Measurements from ENCODE around the gene KRTDAP.

GRCh38 chr19:35484252-35485036 lies 5.8 kb downstream of the KRTDAP start:
- TF ChIP-seq MYC (IDR thresholded peaks at IDR 0.05; ENCODE audit: low read depth, low read length) = no peak
- TF ChIP-seq CTCF (IDR thresholded peaks at IDR 0.05; ENCODE audit: extremely low read depth in 1 of 2, insufficient read depth in 1 of 2, low read depth in 1 of 2, low read length in 2 of 2) = no peak
